ENCODE data around the gene SAC3D1.

DNA sequence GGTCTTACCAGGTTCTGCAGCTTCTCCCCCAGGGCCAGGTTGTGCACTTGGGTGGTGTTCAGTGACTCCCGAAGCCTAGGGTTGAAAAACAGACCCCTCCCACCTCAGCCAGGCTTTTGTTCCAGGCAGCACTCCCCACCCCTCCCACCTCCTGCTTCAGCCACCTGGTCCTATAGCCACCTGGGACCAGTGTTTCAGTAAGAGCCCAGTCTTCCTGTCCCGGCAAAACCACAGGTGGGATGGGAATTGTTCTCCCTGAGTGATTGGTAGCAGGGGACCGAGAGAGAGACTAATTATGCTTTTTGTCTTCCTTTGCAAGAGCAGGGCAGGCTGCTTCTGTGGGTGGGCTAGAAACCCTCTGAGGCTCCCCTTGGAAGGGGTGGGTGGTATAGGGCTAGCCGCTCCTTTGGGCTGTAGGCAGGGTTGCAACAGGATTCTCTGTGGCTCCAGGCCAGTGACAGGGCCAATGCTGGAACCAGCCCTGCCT is 25.8 kb downstream of the SAC3D1 start:
- TF ChIP-seq YY1 (IDR thresholded peaks at IDR 0.05; ENCODE audit: borderline replicate concordance in 1 of 3, control insufficient read depth in 1 of 3, extremely low read depth in 1 of 3, insufficient read depth in 3 of 3, insufficient read length in 1 of 3, insufficient replicate concordance in 2 of 3, low read depth in 1 of 3, low read length in 2 of 3) (no peak), NR2C2 (CRISPR knock-in tag; IDR thresholded peaks at IDR 0.05) (no peak), NR2C2 (tag; IDR thresholded peaks at IDR 0.05) (no peak)
